ENCODE results near the gene ACTN2.
A peak's percentile ranks its signal among the peaks of the same experiment; 100 is the strongest.

The ACTN2 gene

DNA sequence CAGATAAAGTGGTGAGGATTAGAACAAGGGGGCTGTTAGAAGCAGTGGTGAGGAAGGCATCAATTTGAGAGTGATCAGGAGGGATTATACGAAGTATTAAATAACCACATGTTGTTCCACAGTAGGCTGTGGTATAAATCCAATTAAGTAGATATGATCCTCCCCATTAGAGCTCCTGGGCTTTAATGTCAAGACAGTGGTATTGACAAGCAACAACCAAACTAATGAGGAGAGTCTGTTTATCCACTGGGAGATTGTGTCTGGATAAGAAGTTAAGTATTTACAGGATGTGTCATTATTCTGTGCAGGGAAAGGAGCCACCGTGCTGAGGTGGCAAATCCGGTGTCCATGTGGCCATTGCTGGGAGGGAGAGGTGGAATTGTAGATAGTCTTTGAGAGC is 5.8 kb downstream of the ACTN2 start:
- peak; percentile 18 for DNase-seq

DNA sequence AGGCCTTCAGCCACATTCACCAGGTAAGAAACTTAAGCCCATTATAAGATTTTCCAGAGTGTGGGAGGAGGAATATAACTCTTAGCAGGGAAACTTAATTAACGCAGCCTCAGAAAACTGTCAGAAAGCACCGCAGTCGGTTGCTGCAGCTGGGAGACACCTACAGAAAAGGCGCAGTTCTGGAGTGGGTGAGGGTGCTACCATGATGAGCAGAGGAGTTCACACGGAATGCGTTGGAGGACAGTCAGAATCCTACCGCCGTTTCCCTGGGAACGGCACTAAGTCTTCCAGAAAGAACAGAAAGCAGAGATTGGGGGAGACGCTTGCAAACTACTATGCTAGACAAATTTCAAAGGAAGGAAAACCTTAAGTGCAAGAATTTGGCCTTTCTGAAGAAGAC is 6.4 kb downstream of the ACTN2 start:
- no peak for DNase-seq

DNA sequence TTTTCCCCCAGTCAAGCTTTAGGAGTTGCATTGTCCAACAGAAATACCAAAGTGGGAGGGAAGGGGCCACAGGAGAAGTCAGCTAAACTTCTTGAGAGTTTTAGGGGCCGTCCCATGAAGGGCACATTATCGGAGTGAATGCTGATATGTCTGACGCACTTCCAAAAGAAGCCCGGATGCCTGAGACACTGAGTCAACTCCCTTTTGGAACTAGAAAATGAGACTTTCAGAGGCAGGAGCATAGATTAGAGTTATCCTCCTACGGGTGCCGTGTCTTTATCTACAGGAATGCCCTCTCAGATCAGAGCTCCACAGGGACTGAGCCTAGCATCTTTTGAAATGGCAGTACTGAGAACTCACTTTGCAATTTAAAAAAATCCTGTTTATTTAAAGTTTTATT is 13.1 kb downstream of the ACTN2 start:
- DNase-seq, result peak; percentile 41

GRCh38 chr1:236700903-236701302 is 14.6 kb downstream of the ACTN2 start:
- DNase-seq, result no peak

DNA sequence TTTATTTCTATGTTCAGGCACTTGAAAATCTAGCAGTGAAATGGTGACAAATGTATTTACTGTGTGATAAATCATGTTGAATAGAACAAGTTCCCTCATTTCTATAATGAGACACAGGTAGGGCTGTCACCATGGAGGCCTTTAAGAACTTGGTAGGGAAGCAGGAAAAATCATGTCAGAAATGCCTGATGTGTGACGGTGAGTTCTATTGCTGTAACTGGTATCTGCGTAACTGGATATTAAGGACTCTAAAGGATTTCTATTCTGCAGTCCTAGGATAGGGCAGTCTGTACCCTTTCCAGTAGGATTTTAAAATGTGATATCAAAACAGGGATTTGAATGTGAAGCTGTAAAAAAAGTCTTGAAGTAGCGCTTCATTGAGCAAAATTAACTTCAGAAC is 15.5 kb downstream of the ACTN2 start:
- no peak for DNase-seq

DNA sequence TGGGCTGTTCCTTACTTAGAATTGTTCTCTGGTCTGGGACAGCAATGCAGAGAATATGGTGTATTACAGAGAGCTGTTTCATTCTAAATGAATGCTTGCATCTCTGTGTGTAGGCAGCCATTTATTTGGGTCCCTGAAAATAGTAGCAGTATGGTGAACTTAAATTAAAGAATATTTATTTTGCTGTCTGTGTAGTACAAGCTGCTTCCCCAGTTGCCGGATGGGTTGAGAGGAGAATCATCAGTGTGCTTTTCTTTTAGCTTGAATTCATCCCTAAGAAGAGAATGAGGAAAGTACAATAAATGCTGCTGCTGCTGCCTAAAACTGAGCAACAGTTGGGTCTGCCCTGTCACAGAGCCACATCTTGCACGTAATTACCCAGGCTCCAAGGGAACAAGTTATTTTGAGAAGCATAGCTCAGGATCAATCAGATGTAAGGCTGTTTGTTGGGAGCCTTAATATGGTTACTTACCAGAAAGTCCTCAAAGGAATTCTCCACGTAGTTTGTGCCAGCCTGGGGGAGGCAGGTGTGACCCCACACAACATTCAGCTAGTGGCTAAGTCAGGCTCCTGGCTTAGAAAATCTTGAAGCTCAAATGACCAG is 16.6 kb downstream of the ACTN2 start:
- DNase-seq, result no peak

DNA sequence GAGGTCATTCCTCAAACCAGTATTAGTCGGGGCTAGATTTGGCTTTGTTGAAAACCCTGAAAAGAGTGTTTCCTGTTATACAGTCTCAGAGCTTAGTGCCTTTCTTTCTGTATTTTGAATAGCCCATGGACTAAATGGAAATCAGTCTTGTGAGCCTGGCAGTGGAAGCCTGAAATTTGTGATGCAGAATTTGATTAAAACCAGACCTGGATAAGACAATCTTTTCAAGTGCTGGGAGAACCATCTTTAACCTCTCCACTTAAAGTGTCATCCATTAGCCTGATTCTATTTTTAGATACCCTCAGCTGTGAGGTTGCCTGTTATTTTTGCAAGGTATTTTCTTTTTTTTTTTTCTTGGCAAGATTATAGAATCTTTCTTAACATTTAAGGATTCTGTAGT is 19.5 kb downstream of the ACTN2 start:
- DNase-seq, result no peak

DNA sequence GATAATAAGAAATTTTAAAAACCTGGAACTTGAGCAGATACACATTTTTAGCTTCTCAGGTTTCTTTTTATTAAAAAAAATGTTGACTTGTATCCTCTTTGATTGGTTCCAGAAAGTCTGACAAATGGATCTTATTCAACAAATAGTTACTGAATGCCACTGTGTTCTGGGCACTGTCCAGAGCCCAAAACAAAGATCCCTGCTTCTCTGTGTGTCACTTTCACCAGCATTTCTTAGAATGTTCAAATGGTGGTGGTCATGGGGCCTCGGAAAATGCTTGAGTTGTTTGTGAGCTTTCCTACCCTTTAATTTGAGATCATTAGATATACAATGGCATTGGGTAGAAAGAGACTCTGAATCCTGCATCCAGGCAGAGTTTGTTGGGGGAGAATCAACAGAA is 19.9 kb downstream of the ACTN2 start:
- DNase-seq, result no peak

DNA sequence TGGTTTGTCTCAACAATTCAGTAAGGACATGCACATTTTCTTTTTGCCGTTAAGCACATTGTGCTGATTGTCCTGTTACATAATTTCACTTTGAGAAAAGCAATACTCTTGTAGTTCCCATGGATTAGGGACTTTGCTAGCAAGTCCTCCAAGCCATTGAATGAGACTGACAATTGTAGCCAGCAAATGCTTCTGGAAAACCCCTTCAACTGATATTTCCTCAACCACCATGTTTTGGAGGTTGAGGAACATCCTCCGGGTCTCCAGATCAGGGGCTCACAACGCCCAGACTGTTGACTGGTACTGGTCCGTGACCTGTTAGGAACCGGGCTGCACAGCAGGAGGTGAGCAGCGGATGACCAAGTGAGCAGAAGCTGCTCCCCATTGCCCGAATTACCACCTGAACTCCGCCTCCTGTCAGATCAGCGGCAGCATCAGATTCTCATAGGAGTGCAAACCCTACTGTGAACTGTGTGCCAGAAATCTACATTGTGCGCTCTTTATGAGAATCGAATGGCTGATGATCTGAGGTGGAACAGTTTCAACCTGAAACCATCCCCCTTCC is 24.1 kb downstream of the ACTN2 start:
- no peak for DNase-seq

DNA sequence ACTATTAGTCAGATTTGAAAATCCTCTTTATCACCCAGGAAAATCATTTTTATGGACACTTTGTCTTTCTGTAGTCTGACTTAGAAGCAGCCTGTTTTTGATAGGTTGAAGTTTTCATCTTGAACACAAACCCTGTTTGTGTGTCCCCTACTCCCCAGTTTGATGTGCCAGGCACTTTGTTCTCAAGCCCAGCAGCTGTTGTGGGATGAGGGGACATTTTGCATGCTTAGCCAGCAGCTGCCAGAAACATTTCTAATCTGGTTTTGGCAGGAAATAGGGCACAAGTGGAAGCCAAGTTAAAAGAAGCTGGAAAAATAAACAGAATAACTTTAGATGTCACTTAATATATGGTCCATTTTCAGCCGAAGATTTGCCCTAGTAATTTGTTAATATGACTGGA is 29.9 kb downstream of the ACTN2 start:
- DNase-seq, result no peak

GRCh38 chr1:236717811-236718210 is 31.5 kb downstream of the ACTN2 start:
- DNase-seq, result no peak

GRCh38 chr1:236718328-236718727 is 32.0 kb downstream of the ACTN2 start:
- DNase-seq, result no peak

DNA sequence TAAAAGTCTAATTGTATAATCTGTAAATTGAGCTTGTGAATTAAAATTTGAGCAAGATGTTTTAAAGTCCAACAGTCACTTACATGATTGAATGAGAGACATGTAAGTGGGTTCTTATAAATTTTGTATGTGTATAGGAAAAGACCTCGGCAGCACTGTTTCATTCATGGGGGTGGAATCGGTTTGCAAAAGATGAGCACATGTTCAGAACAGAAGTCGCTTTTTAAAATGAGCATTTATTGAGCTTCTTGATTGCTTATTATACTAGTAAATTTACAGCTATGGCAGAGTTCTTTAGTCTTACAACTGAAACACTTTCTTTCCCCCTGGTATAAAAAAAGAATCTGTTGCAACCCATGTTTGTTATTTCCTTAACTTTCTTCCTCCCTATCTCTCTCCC is 33.9 kb downstream of the ACTN2 start:
- no peak for DNase-seq

GRCh38 chr1:236720611-236721010 is 34.3 kb downstream of the ACTN2 start:
- DNase-seq, result no peak

- no peak for DNase-seq
These were observed 37.8 kb downstream of the ACTN2 start for GRCh38 chr1:236724049-236724448.

GRCh38 chr1:236724506-236724905 is 38.2 kb downstream of the ACTN2 start:
- no peak for DNase-seq

DNA sequence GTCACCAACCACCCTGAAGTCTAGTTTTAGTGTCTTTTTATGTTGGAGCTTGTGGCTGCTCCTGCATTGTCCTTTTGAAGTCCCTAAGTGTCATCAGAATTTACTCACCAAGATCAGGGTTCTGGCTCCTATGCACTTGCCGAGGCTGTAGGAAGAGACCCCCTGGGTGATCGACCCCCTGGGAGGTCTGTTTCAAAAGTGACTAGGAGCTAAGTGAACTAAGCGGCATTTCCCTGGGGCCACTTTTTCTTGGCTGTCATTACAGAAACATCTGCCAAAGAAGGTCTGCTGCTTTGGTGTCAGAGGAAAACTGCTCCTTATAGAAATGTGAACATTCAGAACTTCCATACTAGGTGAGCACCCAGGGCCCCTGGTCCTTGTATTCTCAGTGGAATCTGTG is 39.4 kb downstream of the ACTN2 start:
- no peak for DNase-seq

DNA sequence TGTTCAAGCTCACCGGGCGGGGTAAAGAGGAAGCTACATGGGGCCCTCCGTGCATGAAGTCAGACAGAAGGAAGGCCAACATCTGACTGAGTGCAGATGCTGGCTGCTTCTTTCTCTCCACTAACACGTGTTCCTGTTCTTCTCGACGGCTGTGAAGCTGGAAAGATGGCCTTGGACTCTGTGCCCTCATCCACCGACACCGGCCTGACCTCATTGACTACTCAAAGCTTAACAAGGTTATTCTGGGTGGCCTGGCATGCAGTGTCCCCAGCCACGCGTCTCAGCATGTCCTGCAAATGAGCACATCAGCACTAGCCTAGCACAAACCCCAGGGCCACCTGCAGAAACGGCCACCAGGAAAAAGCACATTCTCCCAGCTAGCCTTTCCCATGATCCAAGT is 41.2 kb downstream of the ACTN2 start:
- no peak for DNase-seq

DNA sequence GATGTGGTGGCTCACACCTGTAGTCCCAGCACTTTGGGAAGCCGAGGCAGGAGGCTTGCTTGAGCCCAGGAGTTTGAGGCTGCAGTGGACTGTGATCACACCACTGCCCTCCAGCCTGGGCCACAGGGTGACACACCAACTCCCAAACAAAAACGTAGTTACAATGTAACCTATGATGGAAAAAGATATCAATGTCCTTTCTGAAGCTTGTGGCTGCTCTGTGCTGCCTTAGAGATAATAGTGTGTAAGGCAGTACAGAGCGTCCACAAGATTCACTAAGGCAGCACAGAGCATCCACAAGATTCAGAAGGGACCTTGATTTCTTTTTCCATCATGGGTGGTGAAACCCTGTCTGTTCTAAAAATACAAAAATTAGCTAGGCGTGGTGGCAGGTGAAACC is 42.5 kb downstream of the ACTN2 start:
- no peak for DNase-seq

GRCh38 chr1:236733653-236734052 is 47.4 kb downstream of the ACTN2 start:
- peak; percentile 11 for DNase-seq

DNA sequence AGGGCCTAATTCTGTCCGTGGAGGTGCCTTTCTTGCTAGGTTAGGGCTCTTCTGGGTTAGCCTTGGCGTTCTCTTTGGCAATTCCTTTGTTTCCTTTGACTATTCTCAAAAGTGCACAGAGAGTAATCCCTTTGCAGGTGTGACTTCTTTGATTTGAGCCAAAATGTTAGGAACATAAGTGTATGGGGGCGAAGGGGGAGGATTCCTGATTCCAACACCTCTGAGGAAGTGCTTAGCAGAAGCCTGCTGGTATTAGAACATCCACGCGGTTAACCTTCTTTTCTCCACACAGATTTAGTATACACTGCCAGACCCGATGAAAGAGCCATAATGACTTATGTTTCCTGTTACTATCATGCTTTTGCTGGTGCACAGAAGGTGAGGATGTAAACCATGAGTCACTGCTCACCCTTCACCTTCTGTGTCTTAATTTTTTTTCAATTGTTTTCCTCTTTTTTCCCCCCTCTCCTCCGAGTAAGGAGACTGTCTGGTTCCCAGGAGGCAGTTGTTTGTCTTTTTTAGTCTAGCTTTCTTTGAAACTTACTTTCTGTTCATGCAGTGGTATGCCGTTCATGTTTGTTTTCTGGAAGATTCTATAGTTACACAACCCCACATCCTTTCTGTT is 48.0 kb downstream of the ACTN2 start:
- DNase-seq, result peak; percentile 9

- DNase-seq, result no peak
These were observed 50.5 kb downstream of the ACTN2 start for GRCh38 chr1:236736761-236737160.

DNA sequence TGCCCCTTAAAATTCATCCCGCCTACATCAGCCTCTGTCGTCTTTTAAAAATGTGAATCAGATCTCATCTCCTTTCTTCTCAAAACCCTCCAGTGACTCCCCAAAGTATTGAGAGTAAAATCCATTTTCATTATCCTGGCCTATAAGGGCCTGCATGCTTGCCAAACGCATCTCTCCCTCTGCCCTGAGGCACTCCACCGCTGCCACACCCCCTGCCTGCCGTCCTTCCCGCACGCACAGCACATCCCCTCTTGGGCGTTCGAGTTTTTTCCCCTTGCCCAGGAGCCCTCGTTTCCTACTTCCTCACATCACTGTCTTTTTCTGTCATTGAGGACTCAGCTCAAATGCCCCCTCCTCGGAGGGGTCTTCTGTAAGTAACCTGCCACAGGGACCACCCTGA is 55.5 kb downstream of the ACTN2 start:
- DNase-seq, result no peak

DNA sequence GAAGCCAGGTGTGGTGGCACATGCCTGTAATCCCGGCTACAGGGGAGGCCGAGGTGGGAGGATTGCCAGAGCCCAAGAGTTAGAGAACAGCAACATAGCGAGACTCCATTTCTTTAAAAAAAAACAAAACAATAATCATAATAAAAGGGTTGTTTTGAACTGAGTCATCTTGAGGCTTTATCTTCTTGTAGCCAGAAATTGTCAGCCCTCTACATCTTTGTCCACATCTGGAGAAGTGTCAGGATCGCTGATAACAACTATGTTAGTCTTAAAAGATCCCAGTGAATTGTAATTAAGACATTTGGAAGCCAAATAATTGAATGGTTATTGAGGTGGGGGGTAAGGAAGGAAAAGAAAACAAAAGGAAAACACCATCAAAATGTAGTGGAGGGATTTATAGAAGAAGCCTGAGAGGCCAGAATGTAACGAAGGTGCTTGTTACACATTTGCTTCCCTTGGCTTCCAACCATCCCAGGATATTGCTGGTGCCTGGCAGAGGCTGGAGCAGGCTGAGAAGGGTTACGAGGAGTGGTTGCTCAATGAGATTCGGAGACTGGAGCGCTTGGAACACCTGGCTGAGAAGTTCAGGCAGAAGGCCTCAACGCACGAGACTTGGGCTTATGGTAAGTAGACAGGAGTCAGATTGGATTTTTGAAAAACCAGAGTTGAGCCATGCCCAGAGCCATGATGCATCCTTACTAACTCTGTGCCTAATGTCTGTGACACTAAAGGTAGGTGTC is 56.3 kb downstream of the ACTN2 start:
- DNase-seq, result no peak
